Fibroblast of gingiva (primary cell): ENCODE data around the gene GRIN2A.
A peak's percentile ranks its signal among the peaks of the same experiment; 100 is the strongest.

Experiments
- DNase-seq: peaks from one replicate; pipeline ENCODE4 v3.0.0-alpha.2; 2011; ENCODE audit warnings: low read depth

GRIN2A gene

GRCh38 chr16:10181196-10182162 lies 749 bp downstream of the GRIN2A start:
- peak; percentile 23 for DNase-seq

- no peak for DNase-seq
Measured at GRCh38 chr16:10180771-10181163, 1.5 kb downstream of the GRIN2A start.

GRCh38 chr16:10180042-10180770 lies 2.0 kb downstream of the GRIN2A start:
- DNase-seq = no peak

GRCh38 chr16:10178526-10178925 lies 3.7 kb downstream of the GRIN2A start:
- no peak for DNase-seq

- no peak for DNase-seq
Measured at GRCh38 chr16:10178080-10178479, 4.1 kb downstream of the GRIN2A start.

- DNase-seq = no peak
Measured at GRCh38 chr16:10172848-10173655, 9.2 kb downstream of the GRIN2A start.

- no peak for DNase-seq
Measured at GRCh38 chr16:10171221-10171620, 11.0 kb downstream of the GRIN2A start.

- DNase-seq = no peak
Measured at GRCh38 chr16:10169904-10170410, 12.3 kb downstream of the GRIN2A start.

GRCh38 chr16:10169031-10169430 lies 13.2 kb downstream of the GRIN2A start:
- no peak for DNase-seq

GRCh38 chr16:10168258-10168657 lies 14.0 kb downstream of the GRIN2A start:
- DNase-seq = no peak

- no peak for DNase-seq
Measured at GRCh38 chr16:10165643-10166042, 16.6 kb downstream of the GRIN2A start.

GRCh38 chr16:10162981-10163380 lies 19.2 kb downstream of the GRIN2A start:
- DNase-seq = no peak

- DNase-seq = no peak
Measured at GRCh38 chr16:10156099-10156498, 26.1 kb downstream of the GRIN2A start.

GRCh38 chr16:10154389-10154788 lies 27.8 kb downstream of the GRIN2A start:
- no peak for DNase-seq

GRCh38 chr16:10153985-10154384 lies 28.2 kb downstream of the GRIN2A start:
- DNase-seq = no peak

GRCh38 chr16:10151718-10152117 lies 30.5 kb downstream of the GRIN2A start:
- DNase-seq = no peak

- DNase-seq = no peak
Measured at GRCh38 chr16:10150906-10151305, 31.3 kb downstream of the GRIN2A start.

GRCh38 chr16:10145542-10146035 lies 36.6 kb downstream of the GRIN2A start:
- no peak for DNase-seq

- no peak for DNase-seq
Measured at GRCh38 chr16:10141671-10142070, 40.6 kb downstream of the GRIN2A start.

GRCh38 chr16:10138881-10139280 lies 43.3 kb downstream of the GRIN2A start:
- no peak for DNase-seq

- no peak for DNase-seq
Measured at GRCh38 chr16:10137341-10137740, 44.9 kb downstream of the GRIN2A start.

- no peak for DNase-seq
Measured at GRCh38 chr16:10136916-10137315, 45.3 kb downstream of the GRIN2A start.
